HepG2 (cell line): ENCODE results near the gene ACADS. TPM values are rescaled to one million over a fixed set of nuclear protein-coding genes. Genes with fewer than 3 reads are reported as not detected.

Experiments used
- ARID4A ChIP-seq: sonication (generic); formaldehyde crosslinking; IDR thresholded peaks from 2 replicates; pipeline ENCODE4 v1.5.0; 2020; ENCODE audit warnings: mild to moderate bottlenecking, missing genetic modification reagents, borderline replicate concordance
- CENPX ChIP-seq: sonication (generic); formaldehyde crosslinking; IDR thresholded peaks from 2 replicates; pipeline ENCODE4 v1.9.0; 2021; ENCODE audit warnings: mild to moderate bottlenecking, missing genetic modification reagents, moderate library complexity
- DMTF1 ChIP-seq: sonication (generic); formaldehyde crosslinking; IDR thresholded peaks from 2 replicates; pipeline ENCODE4 v1.4.0; 2020; ENCODE audit warnings: mild to moderate bottlenecking, missing genetic modification reagents
- EHMT2 ChIP-seq: fragments of 200-600 bp; sonication (generic); IDR thresholded peaks from 2 replicates; pipeline ENCODE4 v1.7.0; 2017; ENCODE audit warnings: antibody characterized with exemption, low read depth, low read length, borderline replicate concordance
- FOXK2 ChIP-seq: fragments of 450-650 bp; IDR thresholded peaks from 2 replicates; pipeline ENCODE4 v1.6.1; 2016
- GLMP ChIP-seq: sonication (generic); formaldehyde crosslinking; IDR thresholded peaks from 2 replicates; pipeline ENCODE4 v1.9.0; 2021; ENCODE audit warnings: missing genetic modification reagents, mild to moderate bottlenecking, borderline replicate concordance
- HNF4G ChIP-seq, 2 experiments: sonication (generic) in 1 of 2; formaldehyde crosslinking in 1 of 2; IDR thresholded peaks; 2 replicates each; pipeline versions ENCODE4 v1.4.0 to v1.6.1; 2011 to 2020; ENCODE audit warnings: borderline replicate concordance in 2 of 2, low read depth in 2 of 2, mild to moderate bottlenecking in 2 of 2, low read length in 1 of 2, missing genetic modification reagents in 1 of 2, moderate library complexity in 1 of 2
- IKZF4 ChIP-seq: sonication (generic); formaldehyde crosslinking; IDR thresholded peaks from 2 replicates; pipeline ENCODE4 v1.5.1; 2020; ENCODE audit warnings: borderline replicate concordance, mild to moderate bottlenecking, low read depth, missing genetic modification reagents; ENCODE audit errors: not compliant biosample characterization
- IKZF5 ChIP-seq: IDR thresholded peaks from 2 replicates; pipeline ENCODE4 v1.6.1; 2018; ENCODE audit warnings: missing genetic modification reagents, mild to moderate bottlenecking, missing compliant biosample characterization
- ISX ChIP-seq: sonication (generic); formaldehyde crosslinking; conservative IDR thresholded peaks from 2 replicates; pipeline ENCODE4 v1.5.0; 2020; ENCODE audit warnings: missing genetic modification reagents
- NPAS2 ChIP-seq: sonication (generic); formaldehyde crosslinking; IDR thresholded peaks from 2 replicates; pipeline ENCODE4 v1.8.0; 2022; ENCODE audit warnings: mild to moderate bottlenecking, missing genetic modification reagents, borderline replicate concordance
- RFXAP ChIP-seq: sonication (generic); formaldehyde crosslinking; IDR thresholded peaks from 2 replicates; pipeline ENCODE4 v1.4.0; 2020; ENCODE audit warnings: missing genetic modification reagents, borderline replicate concordance
- SNAPC2 ChIP-seq: sonication (generic); formaldehyde crosslinking; IDR thresholded peaks from 2 replicates; pipeline ENCODE4 v1.8.1; 2022; ENCODE audit warnings: mild to moderate bottlenecking, missing genetic modification reagents
- THAP8 ChIP-seq: sonication (generic); formaldehyde crosslinking; IDR thresholded peaks from 2 replicates; pipeline ENCODE4 v1.5.1; 2020; ENCODE audit warnings: missing genetic modification reagents, mild to moderate bottlenecking, borderline replicate concordance
- ZNF329 ChIP-seq: sonication (generic); formaldehyde crosslinking; IDR thresholded peaks from 2 replicates; pipeline ENCODE4 v1.9.0; 2021; ENCODE audit warnings: low read depth, mild to moderate bottlenecking, missing genetic modification reagents
- ZNF670 ChIP-seq: sonication (generic); formaldehyde crosslinking; IDR thresholded peaks from 2 replicates; pipeline ENCODE4 v1.8.0; 2022; ENCODE audit warnings: mild to moderate bottlenecking, missing genetic modification reagents, borderline replicate concordance
- ZNF737 ChIP-seq: sonication (generic); formaldehyde crosslinking; IDR thresholded peaks from 2 replicates; pipeline ENCODE4 v1.5.0; 2020; ENCODE audit warnings: missing genetic modification reagents, mild to moderate bottlenecking, borderline replicate concordance
- polyA plus RNA-seq, 8 experiments: library from polyadenylated mRNA; depleted of rRNA in 3 of 8; stranded (reverse) in 7 of 8; unstranded in 1 of 8; fragments of >200 nt; fragmentation: Illumina TruSeq in 4 of 8; extraction: Trizol in 4 of 8; gene quantifications; 2 replicates each; pipeline versions ENCODE4 v1.2.1 to v1.2.3, GENCODE V29; 2011 to 2016; ENCODE audit warnings: low read depth in 4 of 8, missing spikeins in 1 of 8, mixed read lengths in 1 of 8; ENCODE audit not compliant: insufficient read depth in 1 of 8
- total RNA-seq, 5 experiments: library from RNA; depleted of rRNA; stranded (reverse); fragments of >200 nt; fragmentation: Illumina TruSeq; extraction: Trizol; gene quantifications; 2 replicates each; pipeline ENCODE4 v1.2.3, GENCODE V29; 2016; ENCODE audit warnings: low read depth in 1 of 5

Gene ACADS
- total and polyA plus RNA-seq, 2 of the 13 experiments (the other 11 are each of a cell fraction or from before 2014, with no cell fraction given), result 17.4 to 27.7 TPM

GRCh38 chr12:120725659-120726509 lies at the start of gene ACADS (continued):
- TF ChIP-seq NPAS2 (CRISPR knock-in tag) (no peak), CENPX (CRISPR knock-in tag) (no peak), ZNF329 (CRISPR knock-in tag) (no peak), IKZF5 (CRISPR knock-in tag) (peak; percentile 42; the same call in 1 of the 2 replicates), EHMT2 (no peak), RFXAP (CRISPR knock-in tag) (no peak; the same call in 1 of the 2 replicates), ZNF670 (CRISPR knock-in tag) (peak; percentile 64; the same call in 1 of the 2 replicates), DMTF1 (CRISPR knock-in tag) (no peak), FOXK2 (no peak), SNAPC2 (peak; percentile 34; the same call in 1 of the 2 replicates), THAP8 (CRISPR knock-in tag) (no peak), GLMP (no peak), HNF4G (IDR thresholded peaks at IDR 0.05; ENCODE audit: borderline replicate concordance, low read depth, low read length) (0 out of 2 replicates have a peak, but pooled peaks have one; percentile 35), HNF4G (CRISPR knock-in tag; IDR thresholded peaks at IDR 0.05; ENCODE audit: borderline replicate concordance, low read depth) (no peak), ARID4A (CRISPR knock-in tag) (peak; percentile 84), IKZF4 (CRISPR knock-in tag) (no peak), ZNF737 (CRISPR knock-in tag) (no peak), ISX (CRISPR knock-in tag) (no peak)
